ENCODE measurements around the gene ZNF76.

Gene ZNF76

DNA sequence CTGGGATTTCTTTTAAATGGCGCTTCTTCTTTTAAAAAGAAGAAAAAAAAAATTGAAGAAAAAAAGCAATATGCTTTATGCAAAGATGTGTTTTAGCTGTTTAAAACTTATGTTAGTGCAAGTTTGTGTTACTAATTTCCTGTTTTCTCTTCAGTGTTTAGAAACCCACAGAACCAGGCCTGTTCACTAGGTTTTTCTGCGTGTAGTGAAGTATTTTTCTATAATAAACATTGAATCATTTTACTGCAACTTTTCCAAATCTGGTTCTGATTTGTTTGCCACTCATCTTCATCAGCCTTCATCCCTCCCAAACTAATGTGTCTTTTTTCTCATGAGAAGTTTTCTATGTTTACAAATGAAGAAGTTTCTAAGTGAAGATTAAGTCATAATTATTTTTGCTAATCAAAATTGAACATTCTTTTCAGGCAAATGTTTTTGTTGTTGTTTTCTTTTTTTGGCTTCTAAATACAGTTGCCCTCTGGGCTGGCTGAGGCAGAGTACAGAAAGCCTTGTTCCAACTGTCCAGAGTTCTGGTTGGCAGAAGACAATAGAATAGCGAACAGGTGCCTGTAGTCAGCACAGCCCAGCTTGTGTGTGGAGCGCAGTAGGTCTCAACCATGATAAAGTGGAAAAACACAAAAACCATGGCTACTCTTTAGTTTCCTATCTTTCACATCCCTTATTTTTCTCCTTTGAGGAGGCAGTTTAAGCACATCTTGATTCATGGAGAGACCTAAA is 14.5 kb downstream of the ZNF76 start:
- no peaks in the 10 kb centered on the region for H3K27me3 ChIP-seq (replicated peaks; ENCODE audit: control insufficient read depth, insufficient read depth, low read length)
- peaks cover 4% of the 10 kb centered on the region for H3K36me3 ChIP-seq (ENCODE audit: control insufficient read depth, insufficient read depth, low read length, severe bottlenecking)
- H3K4me1 ChIP-seq (ENCODE audit: control insufficient read depth, insufficient read depth, low read length) = peaks cover 14% of the 10 kb centered on the region
- H3K9ac ChIP-seq (ENCODE audit: low read length) = no peak overlapping the region
- DNase-seq (ENCODE audit: low read depth) = no peak
- no peak overlapping the region for H3K4me3 ChIP-seq (ENCODE audit: low read length)
- no peaks in the 10 kb centered on the region for H3K9me3 ChIP-seq (ENCODE audit: control insufficient read depth, low read length)

DNA sequence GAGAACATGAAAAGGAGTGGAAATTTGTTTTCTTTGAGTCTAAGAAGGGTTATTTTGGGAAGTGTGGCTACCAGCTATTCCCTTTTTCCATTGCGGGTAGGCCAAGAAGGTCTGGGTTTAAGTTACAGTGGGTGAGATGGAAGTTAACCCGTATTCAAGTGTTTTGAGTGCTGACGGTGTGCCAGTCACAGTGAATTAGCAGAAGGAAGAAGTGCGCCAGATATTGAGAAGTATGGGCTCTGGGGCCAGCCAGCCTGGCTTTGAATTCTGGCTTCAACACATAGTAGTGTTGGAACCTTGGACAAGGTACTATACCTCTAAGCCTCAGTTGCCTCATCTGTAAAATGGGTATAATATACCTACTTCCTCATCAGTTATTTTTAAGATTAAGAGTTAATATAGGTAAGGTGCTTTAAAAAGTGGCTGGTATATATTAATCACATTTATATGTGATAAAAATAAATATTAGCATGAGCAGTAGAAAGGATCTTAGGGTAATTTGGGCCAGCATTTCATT is 16.3 kb downstream of the ZNF76 start:
- Histone ChIP-seq H3K9me3 (ENCODE audit: control insufficient read depth, low read length) (no peaks in the 10 kb centered on the region), H3K4me1 (ENCODE audit: control insufficient read depth, insufficient read depth, low read length) (peaks cover 14% of the 10 kb centered on the region), H3K4me3 (ENCODE audit: low read length) (no peak overlapping the region), H3K36me3 (ENCODE audit: control insufficient read depth, insufficient read depth, low read length, severe bottlenecking) (peaks cover 4% of the 10 kb centered on the region), H3K27me3 (replicated peaks; ENCODE audit: control insufficient read depth, insufficient read depth, low read length) (no peaks in the 10 kb centered on the region), H3K9ac (ENCODE audit: low read length) (no peak overlapping the region)
- DNase-seq (ENCODE audit: low read depth) = no peak

- H3K36me3 ChIP-seq (ENCODE audit: control insufficient read depth, insufficient read depth, low read length, severe bottlenecking) = peaks cover 26% of the 10 kb centered on the region
- peaks cover 19% of the 10 kb centered on the region for H3K4me1 ChIP-seq (ENCODE audit: control insufficient read depth, insufficient read depth, low read length)
- no peak overlapping the region for H3K4me3 ChIP-seq (ENCODE audit: low read length)
- H3K27me3 ChIP-seq (replicated peaks; ENCODE audit: control insufficient read depth, insufficient read depth, low read length) = no peaks in the 10 kb centered on the region
- no peak overlapping the region for H3K9ac ChIP-seq (ENCODE audit: low read length)
- DNase-seq (ENCODE audit: low read depth) = no peak
- H3K9me3 ChIP-seq (ENCODE audit: control insufficient read depth, low read length) = no peaks in the 10 kb centered on the region
Measured at GRCh38 chr6:35278708-35279107, 19.2 kb downstream of the ZNF76 start.

GRCh38 chr6:35280903-35281302 is 21.4 kb downstream of the ZNF76 start:
- no peak overlapping the region for H3K4me3 ChIP-seq (ENCODE audit: low read length)
- no peak for DNase-seq (ENCODE audit: low read depth)
- H3K9ac ChIP-seq (ENCODE audit: low read length) = no peak overlapping the region
- H3K36me3 ChIP-seq (ENCODE audit: control insufficient read depth, insufficient read depth, low read length, severe bottlenecking) = peaks cover 40% of the 10 kb centered on the region
- H3K9me3 ChIP-seq (ENCODE audit: control insufficient read depth, low read length) = no peaks in the 10 kb centered on the region
- H3K4me1 ChIP-seq (ENCODE audit: control insufficient read depth, insufficient read depth, low read length) = peaks cover 5% of the 10 kb centered on the region
- no peaks in the 10 kb centered on the region for H3K27me3 ChIP-seq (replicated peaks; ENCODE audit: control insufficient read depth, insufficient read depth, low read length)

DNA sequence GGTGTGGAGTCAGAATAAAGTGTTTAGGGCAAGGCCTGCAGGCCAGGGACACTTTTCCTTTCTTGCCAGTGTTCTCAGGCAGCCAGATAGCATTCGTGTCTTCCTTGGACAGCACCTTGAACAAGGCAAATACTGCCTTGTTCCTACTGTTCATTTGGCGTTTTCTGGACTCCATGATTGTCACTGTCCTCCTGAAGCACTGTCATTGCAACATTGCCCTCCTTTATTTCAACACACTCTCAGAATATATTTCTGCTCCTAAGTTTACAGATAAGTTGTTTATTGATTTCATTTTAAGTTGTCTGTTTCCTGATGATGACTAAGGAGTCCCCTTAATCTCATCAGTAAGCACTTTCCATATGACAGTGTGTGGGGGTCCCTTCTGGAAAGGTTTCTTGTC is 22.9 kb downstream of the ZNF76 start:
- no peak overlapping the region for H3K4me3 ChIP-seq (ENCODE audit: low read length)
- peaks cover 56% of the 10 kb centered on the region for H3K36me3 ChIP-seq (ENCODE audit: control insufficient read depth, insufficient read depth, low read length, severe bottlenecking)
- H3K27me3 ChIP-seq (replicated peaks; ENCODE audit: control insufficient read depth, insufficient read depth, low read length) = no peaks in the 10 kb centered on the region
- H3K9me3 ChIP-seq (ENCODE audit: control insufficient read depth, low read length) = no peaks in the 10 kb centered on the region
- no peak overlapping the region for H3K9ac ChIP-seq (ENCODE audit: low read length)
- H3K4me1 ChIP-seq (ENCODE audit: control insufficient read depth, insufficient read depth, low read length) = peaks cover 5% of the 10 kb centered on the region
- DNase-seq (ENCODE audit: low read depth) = no peak

DNA sequence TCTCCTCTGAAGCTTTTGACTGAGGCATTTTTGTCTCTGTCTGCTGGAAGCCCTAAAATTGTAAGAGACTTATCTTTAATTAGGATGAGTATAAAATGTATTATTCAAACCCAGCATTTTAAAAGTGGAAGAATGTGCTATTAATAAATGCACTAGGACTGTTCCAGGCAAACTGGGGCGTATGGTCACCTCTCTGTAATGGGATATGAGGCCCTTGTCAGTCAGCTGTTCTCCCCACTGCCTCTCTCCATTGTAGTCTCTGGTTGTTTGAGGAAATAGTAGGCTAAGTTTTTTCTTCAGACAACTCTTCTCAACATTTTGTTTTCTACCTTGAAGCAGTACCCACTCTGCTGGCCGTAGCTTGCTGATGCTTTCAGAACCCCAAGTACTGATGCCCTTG is 23.8 kb downstream of the ZNF76 start:
- H3K4me3 ChIP-seq (ENCODE audit: low read length) = no peak overlapping the region
- peaks cover 65% of the 10 kb centered on the region for H3K36me3 ChIP-seq (ENCODE audit: control insufficient read depth, insufficient read depth, low read length, severe bottlenecking)
- DNase-seq (ENCODE audit: low read depth) = no peak
- no peaks in the 10 kb centered on the region for H3K27me3 ChIP-seq (replicated peaks; ENCODE audit: control insufficient read depth, insufficient read depth, low read length)
- H3K4me1 ChIP-seq (ENCODE audit: control insufficient read depth, insufficient read depth, low read length) = peaks cover 14% of the 10 kb centered on the region
- no peak overlapping the region for H3K9ac ChIP-seq (ENCODE audit: low read length)
- no peaks in the 10 kb centered on the region for H3K9me3 ChIP-seq (ENCODE audit: control insufficient read depth, low read length)

GRCh38 chr6:35287671-35288396 is 28.3 kb downstream of the ZNF76 start:
- Histone ChIP-seq H3K9me3 (ENCODE audit: control insufficient read depth, low read length) (no peaks in the 10 kb centered on the region), H3K27me3 (replicated peaks; ENCODE audit: control insufficient read depth, insufficient read depth, low read length) (no peaks in the 10 kb centered on the region), H3K36me3 (ENCODE audit: control insufficient read depth, insufficient read depth, low read length, severe bottlenecking) (peaks cover 86% of the 10 kb centered on the region), H3K4me3 (ENCODE audit: low read length) (no peak overlapping the region), H3K9ac (ENCODE audit: low read length) (no peak overlapping the region), H3K4me1 (ENCODE audit: control insufficient read depth, insufficient read depth, low read length) (peaks cover 9% of the 10 kb centered on the region)
- no peak for DNase-seq (ENCODE audit: low read depth)

- no peak for DNase-seq (ENCODE audit: low read depth)
- peaks cover 87% of the 10 kb centered on the region for H3K36me3 ChIP-seq (ENCODE audit: control insufficient read depth, insufficient read depth, low read length, severe bottlenecking)
- no peak overlapping the region for H3K9ac ChIP-seq (ENCODE audit: low read length)
- H3K9me3 ChIP-seq (ENCODE audit: control insufficient read depth, low read length) = no peaks in the 10 kb centered on the region
- peaks cover 9% of the 10 kb centered on the region for H3K4me1 ChIP-seq (ENCODE audit: control insufficient read depth, insufficient read depth, low read length)
- no peak overlapping the region for H3K4me3 ChIP-seq (ENCODE audit: low read length)
- H3K27me3 ChIP-seq (replicated peaks; ENCODE audit: control insufficient read depth, insufficient read depth, low read length) = no peaks in the 10 kb centered on the region
Measured at GRCh38 chr6:35288834-35289233, 29.3 kb downstream of the ZNF76 start.

DNA sequence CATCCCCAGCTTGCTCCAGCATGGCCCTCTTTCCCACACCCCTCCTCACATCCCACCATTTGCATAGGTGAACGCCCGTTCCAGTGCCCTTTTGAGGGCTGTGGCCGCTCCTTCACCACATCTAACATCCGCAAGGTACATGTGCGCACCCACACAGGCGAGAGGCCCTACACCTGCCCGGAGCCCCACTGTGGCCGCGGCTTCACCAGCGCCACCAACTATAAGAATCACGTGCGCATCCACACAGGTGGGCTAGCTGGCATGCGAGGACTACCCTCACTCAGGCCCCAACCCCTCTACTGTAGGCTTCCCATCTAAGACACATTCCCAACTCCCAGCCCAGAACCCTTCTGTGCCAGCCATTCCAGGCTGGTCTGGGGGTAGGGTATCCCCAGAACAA is 32.0 kb downstream of the ZNF76 start:
- Histone ChIP-seq H3K36me3 (ENCODE audit: control insufficient read depth, insufficient read depth, low read length, severe bottlenecking) (peaks cover 87% of the 10 kb centered on the region), H3K9ac (ENCODE audit: low read length) (no peak overlapping the region), H3K9me3 (ENCODE audit: control insufficient read depth, low read length) (no peaks in the 10 kb centered on the region), H3K27me3 (replicated peaks; ENCODE audit: control insufficient read depth, insufficient read depth, low read length) (no peaks in the 10 kb centered on the region), H3K4me1 (ENCODE audit: control insufficient read depth, insufficient read depth, low read length) (peaks cover 9% of the 10 kb centered on the region), H3K4me3 (ENCODE audit: low read length) (no peak overlapping the region)
- DNase-seq (ENCODE audit: low read depth) = no peak

DNA sequence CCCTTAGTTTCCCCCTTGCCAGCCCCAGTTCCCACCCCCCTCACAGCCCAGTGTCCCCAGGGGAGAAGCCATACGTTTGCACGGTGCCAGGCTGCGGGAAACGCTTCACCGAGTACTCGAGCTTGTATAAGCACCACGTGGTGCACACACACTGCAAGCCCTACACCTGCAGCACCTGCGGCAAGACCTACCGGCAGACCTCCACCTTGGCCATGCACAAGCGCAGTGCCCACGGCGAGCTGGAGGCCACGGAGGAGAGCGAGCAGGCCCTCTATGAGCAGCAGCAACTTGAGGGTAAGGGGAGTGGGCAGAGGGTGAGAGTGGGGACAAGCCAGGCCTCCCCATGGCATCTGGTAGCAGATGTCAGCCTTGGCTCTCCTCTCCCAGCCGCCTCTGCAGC is 33.0 kb downstream of the ZNF76 start:
- Histone ChIP-seq H3K4me3 (ENCODE audit: low read length) (no peak overlapping the region), H3K4me1 (ENCODE audit: control insufficient read depth, insufficient read depth, low read length) (peaks cover 8% of the 10 kb centered on the region), H3K9ac (ENCODE audit: low read length) (no peak overlapping the region), H3K36me3 (ENCODE audit: control insufficient read depth, insufficient read depth, low read length, severe bottlenecking) (peaks cover 77% of the 10 kb centered on the region), H3K27me3 (replicated peaks; ENCODE audit: control insufficient read depth, insufficient read depth, low read length) (no peaks in the 10 kb centered on the region), H3K9me3 (ENCODE audit: control insufficient read depth, low read length) (no peaks in the 10 kb centered on the region)
- no peak for DNase-seq (ENCODE audit: low read depth)

DNA sequence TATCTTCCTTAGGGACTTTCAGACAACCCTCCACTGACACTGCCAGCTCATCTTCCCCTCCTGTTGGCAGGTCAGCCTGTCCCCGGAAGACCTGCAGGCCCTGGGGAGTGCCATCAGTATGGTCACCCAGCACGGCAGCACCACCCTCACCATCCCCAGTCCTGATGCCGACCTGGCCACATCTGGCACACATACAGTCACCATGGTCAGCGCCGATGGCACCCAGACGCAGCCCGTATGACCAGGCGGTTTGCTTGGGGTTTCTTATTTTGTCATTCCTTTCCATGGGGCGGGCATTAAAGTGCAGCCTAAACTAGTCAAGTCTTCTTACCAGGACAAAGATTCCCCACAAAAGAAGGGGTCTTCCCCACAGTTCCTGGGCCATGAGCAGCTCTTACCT is 34.1 kb downstream of the ZNF76 start:
- DNase-seq (ENCODE audit: low read depth) = no peak
- peaks cover 66% of the 10 kb centered on the region for H3K36me3 ChIP-seq (ENCODE audit: control insufficient read depth, insufficient read depth, low read length, severe bottlenecking)
- H3K27me3 ChIP-seq (replicated peaks; ENCODE audit: control insufficient read depth, insufficient read depth, low read length) = no peaks in the 10 kb centered on the region

More for the DNA sequence above, 34.1 kb downstream of the ZNF76 start:
- no peaks in the 10 kb centered on the region for H3K9me3 ChIP-seq (ENCODE audit: control insufficient read depth, low read length)
- no peak overlapping the region for H3K9ac ChIP-seq (ENCODE audit: low read length)
- no peak overlapping the region for H3K4me3 ChIP-seq (ENCODE audit: low read length)
- H3K4me1 ChIP-seq (ENCODE audit: control insufficient read depth, insufficient read depth, low read length) = no peaks in the 10 kb centered on the region

Measured in adipocyte (in vitro differentiated cells).